Liver (tissue), 9 donors: Measurements from ENCODE around the gene DOCK2. TPM values are rescaled to one million over a fixed set of nuclear protein-coding genes. Genes with fewer than 3 reads are reported as not detected.

Experiments used
- DNase-seq: peaks from one replicate; pipeline ENCODE4 v3.0.0-alpha.2; 2017; ENCODE audit warnings: low spot score
- H3K27ac ChIP-seq, 2 donors: one replicate each; pipeline ENCODE4 v1.7.0; 2013; ENCODE audit warnings: inconsistent platforms in 2 of 2, low read length in 2 of 2, control low read depth in 1 of 2, low read depth in 1 of 2, mild to moderate bottlenecking in 1 of 2
- H3K27me3 ChIP-seq, 4 donors: one replicate each; pipeline versions ENCODE4 v1.6.1 to v1.7.0; 2013; ENCODE audit warnings: low read length in 3 of 4, inconsistent platforms in 1 of 4, mild to moderate bottlenecking in 1 of 4, moderate library complexity in 1 of 4; ENCODE audit not compliant: control insufficient read depth in 4 of 4, insufficient read depth in 4 of 4
- H3K36me3 ChIP-seq, 4 donors: one replicate each; pipeline versions ENCODE4 v1.6.1 to v1.7.0; 2013; ENCODE audit warnings: low read length in 3 of 4, mild to moderate bottlenecking in 3 of 4, low read depth in 1 of 4, moderate library complexity in 1 of 4; ENCODE audit not compliant: control insufficient read depth in 4 of 4, insufficient read depth in 3 of 4
- H3K4me1 ChIP-seq, 4 donors: one replicate each; pipeline versions ENCODE4 v1.6.1 to v1.7.0; 2013; ENCODE audit warnings: low read length in 3 of 4, mild to moderate bottlenecking in 3 of 4, moderate library complexity in 1 of 4; ENCODE audit not compliant: control insufficient read depth in 4 of 4, insufficient read depth in 4 of 4
- H3K4me3 ChIP-seq, 3 donors: one replicate each; pipeline versions ENCODE4 v1.6.1 to v1.7.0; 2013; ENCODE audit warnings: low read length in 3 of 3, control low read depth in 1 of 3, low read depth in 1 of 3, mild to moderate bottlenecking in 1 of 3
- H3K9ac ChIP-seq, 2 donors: one replicate each; pipeline ENCODE4 v1.7.0; 2013; ENCODE audit warnings: low read length in 2 of 2, mild to moderate bottlenecking in 2 of 2, moderate library complexity in 2 of 2, control low read depth in 1 of 2, low read depth in 1 of 2
- H3K9me3 ChIP-seq, 4 donors: one replicate each; pipeline versions ENCODE4 v1.6.1 to v1.7.0; 2013; ENCODE audit warnings: low read length in 3 of 4; ENCODE audit not compliant: control insufficient read depth in 4 of 4
- ATF3 ChIP-seq: IDR thresholded peaks from 2 replicates; pipeline ENCODE4 v1.6.1; 2016; ENCODE audit warnings: antibody characterized with exemption
- CTCF ChIP-seq: fragments of 150-350 bp; IDR thresholded peaks from 2 replicates; pipeline ENCODE4 v1.5.1; 2017; ENCODE audit warnings: improper control_type of control experiment, low read depth, low read length; ENCODE audit not compliant: missing input control
- EGR1 ChIP-seq, 2 donors: IDR thresholded peaks; 2 replicates each; pipeline ENCODE4 v1.6.1; 2016 to 2018; ENCODE audit warnings: antibody characterized with exemption in 2 of 2, low read depth in 2 of 2
- FOXA1 ChIP-seq: IDR thresholded peaks from 2 replicates; pipeline ENCODE4 v1.6.1; 2016; ENCODE audit warnings: antibody characterized with exemption
- FOXA2 ChIP-seq: IDR thresholded peaks from 2 replicates; pipeline ENCODE4 v1.6.1; 2016; ENCODE audit warnings: antibody characterized with exemption
- GABPA ChIP-seq, 2 donors: IDR thresholded peaks in 1 of 2; conservative IDR thresholded peaks in 1 of 2; 2 replicates each; pipeline ENCODE4 v1.6.1; 2016; ENCODE audit warnings: antibody characterized with exemption in 2 of 2, mild to moderate bottlenecking in 1 of 2, moderate library complexity in 1 of 2
- HNF4A ChIP-seq, 2 donors: conservative IDR thresholded peaks; 2 replicates each; pipeline ENCODE4 v1.6.1; 2016; ENCODE audit warnings: antibody characterized with exemption in 2 of 2, mild to moderate bottlenecking in 2 of 2
- HNF4G ChIP-seq: IDR thresholded peaks from 2 replicates; pipeline ENCODE4 v1.6.1; 2016; ENCODE audit warnings: antibody characterized with exemption
- JUND ChIP-seq, 2 donors: IDR thresholded peaks; 2 replicates each; pipeline ENCODE4 v1.6.1; 2016; ENCODE audit warnings: antibody characterized with exemption in 2 of 2
- MAX ChIP-seq: IDR thresholded peaks from 2 replicates; pipeline ENCODE4 v1.6.1; 2016; ENCODE audit warnings: antibody characterized with exemption
- NR2F2 ChIP-seq: IDR thresholded peaks from 2 replicates; pipeline ENCODE4 v1.6.1; 2016; ENCODE audit warnings: antibody characterized with exemption
- RAD21 ChIP-seq, 2 donors: IDR thresholded peaks; 2 replicates each; pipeline ENCODE4 v1.6.1; 2016; ENCODE audit warnings: antibody characterized with exemption in 2 of 2, mild to moderate bottlenecking in 2 of 2
- REST ChIP-seq: IDR thresholded peaks from 2 replicates; pipeline ENCODE4 v1.6.1; 2016; ENCODE audit warnings: antibody characterized with exemption, mild to moderate bottlenecking
- RXRA ChIP-seq, 2 donors: IDR thresholded peaks; 2 replicates each; pipeline ENCODE4 v1.6.1; 2017 to 2018; ENCODE audit warnings: antibody characterized with exemption in 2 of 2, mild to moderate bottlenecking in 1 of 2
- SP1 ChIP-seq: IDR thresholded peaks from 2 replicates; pipeline ENCODE4 v1.6.1; 2018; ENCODE audit warnings: antibody characterized with exemption, mild to moderate bottlenecking
- TAF1 ChIP-seq: conservative IDR thresholded peaks from 2 replicates; pipeline ENCODE4 v1.6.1; 2016; ENCODE audit warnings: antibody characterized with exemption, mild to moderate bottlenecking
- YY1 ChIP-seq: IDR thresholded peaks from 2 replicates; pipeline ENCODE4 v1.6.1; 2016; ENCODE audit warnings: antibody characterized with exemption, mild to moderate bottlenecking
- WGBS: extraction: QIAGEN DNeasy Blood & Tissue Kit; methylation state at CpG from one replicate; pipeline ENCODE4 v1.1.7; 2013; 5-methylcytosine and 5-hydroxymethylcytosine counted together
- polyA plus RNA-seq, 2 donors: library from polyadenylated mRNA; stranded (reverse) in 1 of 2; unstranded in 1 of 2; fragments of 200-250 nt in 1 of 2; fragments of >200 nt in 1 of 2; fragmentation: Nextera tagmentation in 1 of 2; extraction: Ambion mirVana in 1 of 2; gene quantifications; one replicate each; pipeline versions ENCODE4 v1.2.1 to v1.2.3, GENCODE V29; 2013 to 2015
- total RNA-seq, 2 donors: library from RNA; depleted of rRNA; stranded (reverse); fragments of >200 nt; gene quantifications; one replicate each; pipeline ENCODE4 v1.2.3, GENCODE V29; 2014
- donor health status: healthy.
- donor health status: healthy.
- donor health status: healthy.
- donor health status: healthy.
- donor health status: healthy.

DOCK2 gene
- total and polyA plus RNA-seq, 4 donors, result 2.3 to 26.6 (median 8.2) TPM

GRCh38 chr5:169861433-169861832 lies 224.4 kb downstream of the DOCK2 start:
- no peak for TF ChIP-seq ATF3
- TF ChIP-seq SP1, result no peak
- no peak for TF ChIP-seq RXRA (IDR thresholded peaks at IDR 0.05)
- TF ChIP-seq HNF4G, result no peak
- no peak for TF ChIP-seq HNF4A (conservative IDR thresholded peaks at IDR 0.05)
- TF ChIP-seq REST, result no peak
- no peak for TF ChIP-seq NR2F2

GRCh38 chr5:169861934-169862333 lies 224.9 kb downstream of the DOCK2 start:
- 85% methylated on average over 2 of the region's 2 CpGs for WGBS
- Histone ChIP-seq H3K27me3 (peaks cover 0 to 8% (median 0%) of the 10 kb centered on the region in 4 donors), H3K27ac (no peak overlapping the region), H3K9me3 (no peaks in the 10 kb centered on the region), H3K4me1 (no peaks in the 10 kb centered on the region), H3K36me3 (no peaks in the 10 kb centered on the region), H3K4me3 (no peak overlapping the region), H3K9ac (no peak overlapping the region)
- DNase-seq, result no peak
- TF ChIP-seq HNF4A (conservative IDR thresholded peaks at IDR 0.05) (no peak), SP1 (no peak), FOXA1 (no peak), YY1 (no peak), RXRA (IDR thresholded peaks at IDR 0.05) (no peak), MAX (no peak), JUND (IDR thresholded peaks at IDR 0.05) (no peak)

More at GRCh38 chr5:169861433-169861832, 224.4 kb downstream of the DOCK2 start:
- Histone ChIP-seq H3K9me3 (no peaks in the 10 kb centered on the region), H3K4me3 (no peak overlapping the region), H3K27me3 (peaks cover 0 to 8% (median 0%) of the 10 kb centered on the region in 4 donors), H3K36me3 (no peaks in the 10 kb centered on the region), H3K27ac (no peak overlapping the region), H3K4me1 (no peaks in the 10 kb centered on the region), H3K9ac (no peak overlapping the region)
- DNase-seq, result no peak
- WGBS, result 74% methylated on average over 2 of the region's 2 CpGs

- peaks cover 0 to 8% (median 0%) of the 10 kb centered on the region in 4 donors for H3K27me3 ChIP-seq
- H3K9me3 ChIP-seq, result no peaks in the 10 kb centered on the region
- H3K4me1 ChIP-seq, result no peaks in the 10 kb centered on the region
- no peak overlapping the region for H3K4me3 ChIP-seq
- no peak overlapping the region for H3K27ac ChIP-seq
- no peak for DNase-seq
- WGBS, result 87% methylated on average over 4 of the region's 4 CpGs
- no peak overlapping the region for H3K9ac ChIP-seq
- H3K36me3 ChIP-seq, result no peaks in the 10 kb centered on the region
- TF ChIP-seq EGR1 (IDR thresholded peaks at IDR 0.05; ENCODE audit: low read depth in 2 of 2) (no peak), RAD21 (IDR thresholded peaks at IDR 0.05) (no peak), RXRA (IDR thresholded peaks at IDR 0.05) (no peak), FOXA1 (no peak), REST (no peak), TAF1 (no peak), NR2F2 (no peak), JUND (IDR thresholded peaks at IDR 0.05) (no peak), GABPA (IDR thresholded peaks at IDR 0.05 in 1 of 2, conservative IDR thresholded peaks at IDR 0.05 in 1 of 2) (no peak), CTCF (no peak), FOXA2 (no peak), YY1 (no peak), HNF4G (no peak)
Measured at GRCh38 chr5:169862391-169862811, 225.3 kb downstream of the DOCK2 start.
